ENCODE results near the gene CCND2.

CCND2 gene

DNA sequence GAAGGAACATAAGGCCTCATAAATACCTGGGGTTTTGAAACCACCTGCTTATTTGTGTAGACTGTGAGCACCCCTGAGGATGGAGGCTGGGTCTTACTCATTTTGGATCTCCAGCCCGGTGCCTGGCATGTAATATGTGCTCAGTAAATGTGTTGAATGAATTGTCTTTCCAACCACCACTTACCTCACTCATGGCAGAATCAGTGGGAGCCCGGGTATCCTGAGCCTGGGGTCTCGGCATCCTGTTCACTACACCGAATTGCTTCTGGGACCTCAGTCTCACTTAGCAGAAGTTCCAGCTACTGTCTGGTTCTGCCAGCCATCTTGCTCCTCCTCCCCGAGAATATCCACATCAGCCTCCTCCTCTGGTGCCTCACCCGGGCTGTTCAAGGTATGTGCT is 43.0 kb upstream of the CCND2 start:
- H3K4me3 ChIP-seq (ENCODE audit: low read depth, low read length) = no peak overlapping the region
- DNase-seq (ENCODE audit: low read depth) = no peak
- TF ChIP-seq POLR2A (IDR thresholded peaks at IDR 0.05; ENCODE audit: extremely low read depth, insufficient read length) (no peak), MYC (IDR thresholded peaks at IDR 0.05; ENCODE audit: low read depth, low read length) (no peak)
- TF ChIP-seq, protein P1, sequence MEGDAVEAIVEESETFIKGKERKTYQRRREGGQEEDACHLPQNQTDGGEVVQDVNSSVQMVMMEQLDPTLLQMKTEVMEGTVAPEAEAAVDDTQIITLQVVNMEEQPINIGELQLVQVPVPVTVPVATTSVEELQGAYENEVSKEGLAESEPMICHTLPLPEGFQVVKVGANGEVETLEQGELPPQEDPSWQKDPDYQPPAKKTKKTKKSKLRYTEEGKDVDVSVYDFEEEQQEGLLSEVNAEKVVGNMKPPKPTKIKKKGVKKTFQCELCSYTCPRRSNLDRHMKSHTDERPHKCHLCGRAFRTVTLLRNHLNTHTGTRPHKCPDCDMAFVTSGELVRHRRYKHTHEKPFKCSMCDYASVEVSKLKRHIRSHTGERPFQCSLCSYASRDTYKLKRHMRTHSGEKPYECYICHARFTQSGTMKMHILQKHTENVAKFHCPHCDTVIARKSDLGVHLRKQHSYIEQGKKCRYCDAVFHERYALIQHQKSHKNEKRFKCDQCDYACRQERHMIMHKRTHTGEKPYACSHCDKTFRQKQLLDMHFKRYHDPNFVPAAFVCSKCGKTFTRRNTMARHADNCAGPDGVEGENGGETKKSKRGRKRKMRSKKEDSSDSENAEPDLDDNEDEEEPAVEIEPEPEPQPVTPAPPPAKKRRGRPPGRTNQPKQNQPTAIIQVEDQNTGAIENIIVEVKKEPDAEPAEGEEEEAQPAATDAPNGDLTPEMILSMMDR (IDR thresholded peaks at IDR 0.05; ENCODE audit: low read depth, low read length) = no peak
- TF ChIP-seq, protein P2, sequence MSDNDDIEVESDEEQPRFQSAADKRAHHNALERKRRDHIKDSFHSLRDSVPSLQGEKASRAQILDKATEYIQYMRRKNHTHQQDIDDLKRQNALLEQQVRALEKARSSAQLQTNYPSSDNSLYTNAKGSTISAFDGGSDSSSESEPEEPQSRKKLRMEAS (IDR thresholded peaks at IDR 0.05; ENCODE audit: low read depth, low read length) = no peak

DNA sequence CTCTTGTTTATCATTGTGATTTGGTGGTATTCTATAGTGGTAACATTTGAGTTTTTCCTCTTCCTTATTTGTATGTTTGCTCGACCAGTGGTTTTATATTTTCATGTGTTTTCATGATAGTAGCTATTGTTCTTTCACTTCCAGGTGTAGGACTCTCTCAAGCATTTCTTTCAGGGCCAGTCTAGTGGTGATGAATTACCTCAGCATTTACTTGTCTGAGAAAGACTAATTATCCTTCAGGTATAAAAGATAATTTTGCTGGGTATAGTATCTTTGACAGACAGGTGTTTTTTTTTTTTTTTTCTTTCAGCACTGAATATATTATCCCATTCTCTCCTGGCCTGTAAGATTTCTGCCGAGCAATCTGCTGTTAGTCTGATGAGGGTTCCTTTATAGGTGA is 35.0 kb upstream of the CCND2 start:
- H3K4me3 ChIP-seq (ENCODE audit: low read depth, low read length) = no peak overlapping the region
- no peak for DNase-seq (ENCODE audit: low read depth)
- no peak for TF ChIP-seq POLR2A (IDR thresholded peaks at IDR 0.05; ENCODE audit: extremely low read depth, insufficient read length)

DNA sequence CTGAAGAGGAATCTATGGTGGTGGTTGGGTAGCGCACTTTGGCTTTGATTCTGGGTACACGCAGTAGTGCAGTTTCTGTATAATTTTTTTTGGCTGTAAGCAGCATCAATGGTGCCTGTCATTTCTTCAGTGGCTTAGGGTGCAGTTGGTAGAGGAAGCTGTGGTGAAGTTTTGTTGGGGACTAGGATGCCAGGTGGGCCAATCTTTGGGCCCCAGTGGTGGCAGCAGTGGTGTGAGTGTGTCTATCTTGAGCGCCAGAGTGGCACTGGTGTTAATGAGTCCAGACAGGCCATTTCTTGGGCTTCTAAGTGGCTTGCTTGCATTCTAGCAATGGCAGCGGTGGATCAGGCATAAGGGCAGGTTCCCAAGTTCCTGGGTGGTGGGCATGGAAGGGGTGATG is 33.8 kb upstream of the CCND2 start:
- DNase-seq (ENCODE audit: low read depth) = no peak

DNA sequence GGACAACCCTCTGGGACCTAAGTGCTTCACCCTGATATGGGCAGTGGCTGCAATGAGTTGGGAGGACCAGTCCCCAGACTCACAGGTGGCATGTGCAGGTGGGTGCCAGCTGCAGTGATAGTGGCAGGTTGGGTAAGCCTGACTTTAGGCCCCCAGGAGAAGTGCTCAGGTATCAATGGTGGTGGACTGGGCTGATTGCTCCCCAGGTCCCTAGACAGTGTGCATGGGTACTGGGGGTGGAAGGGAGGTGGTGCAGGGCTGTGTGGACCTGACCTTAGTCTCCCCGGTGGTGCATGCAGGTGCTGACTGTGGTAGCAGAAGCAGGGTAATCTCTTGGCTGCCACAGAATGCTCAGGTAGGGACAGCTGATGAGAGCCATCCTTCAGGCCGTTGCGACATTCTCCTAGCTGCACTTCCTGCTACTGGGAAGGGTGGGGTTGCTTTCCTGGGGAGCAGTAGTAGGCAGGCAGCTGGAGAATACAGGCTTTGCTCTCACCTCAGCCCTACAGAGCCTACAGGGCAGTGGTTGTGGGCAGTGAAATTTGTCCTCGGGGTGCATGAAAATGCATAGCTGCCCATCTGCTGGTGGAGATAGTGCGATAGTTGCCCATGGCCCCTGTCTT is 33.3 kb upstream of the CCND2 start:
- no peak overlapping the region for H3K4me3 ChIP-seq (ENCODE audit: low read depth, low read length)
- DNase-seq (ENCODE audit: low read depth) = peak; percentile 57
- TF ChIP-seq, protein P1 (IDR thresholded peaks at IDR 0.05; ENCODE audit: low read depth, low read length) = no peak
- TF ChIP-seq MYC (IDR thresholded peaks at IDR 0.05; ENCODE audit: low read depth, low read length) (no peak), POLR2A (IDR thresholded peaks at IDR 0.05; ENCODE audit: extremely low read depth, insufficient read length) (no peak)
- TF ChIP-seq, protein P2 (IDR thresholded peaks at IDR 0.05; ENCODE audit: low read depth, low read length) = no peak

More for the DNA sequence above, 33.8 kb upstream of the CCND2 start:
- TF ChIP-seq, protein P1 (IDR thresholded peaks at IDR 0.05; ENCODE audit: low read depth, low read length) = no peak
- TF ChIP-seq, protein P2 (IDR thresholded peaks at IDR 0.05; ENCODE audit: low read depth, low read length) = no peak
- TF ChIP-seq MYC (IDR thresholded peaks at IDR 0.05; ENCODE audit: low read depth, low read length) = no peak
- TF ChIP-seq POLR2A (IDR thresholded peaks at IDR 0.05; ENCODE audit: extremely low read depth, insufficient read length) = no peak
- H3K4me3 ChIP-seq (ENCODE audit: low read depth, low read length) = no peak overlapping the region

DNA sequence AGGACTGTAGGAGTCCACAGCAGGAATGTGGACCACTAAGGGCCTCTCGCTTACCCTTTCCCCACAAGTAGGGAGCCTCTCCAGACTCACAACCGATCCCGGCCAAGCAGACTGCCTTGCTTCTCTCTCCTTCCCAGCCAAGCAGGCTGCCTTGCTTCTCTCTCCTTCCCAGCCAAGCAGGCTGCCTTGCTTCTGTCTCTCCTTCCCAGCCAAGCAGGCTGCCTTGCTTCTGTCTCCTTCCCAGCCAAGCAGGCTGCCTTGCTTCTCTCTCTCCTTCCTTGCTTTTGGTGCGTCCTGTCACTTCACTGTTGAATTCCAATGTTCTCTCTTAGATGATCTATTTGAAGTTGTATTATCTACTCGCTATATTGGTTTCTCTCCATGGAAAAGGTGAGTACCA is 32.6 kb upstream of the CCND2 start:
- no peak for TF ChIP-seq POLR2A (IDR thresholded peaks at IDR 0.05; ENCODE audit: extremely low read depth, insufficient read length)
- TF ChIP-seq MYC (IDR thresholded peaks at IDR 0.05; ENCODE audit: low read depth, low read length) = no peak
- TF ChIP-seq, protein P2 (IDR thresholded peaks at IDR 0.05; ENCODE audit: low read depth, low read length) = no peak
- TF ChIP-seq, protein P1 (IDR thresholded peaks at IDR 0.05; ENCODE audit: low read depth, low read length) = no peak
- no peak overlapping the region for H3K4me3 ChIP-seq (ENCODE audit: low read depth, low read length)
- DNase-seq (ENCODE audit: low read depth) = no peak

DNA sequence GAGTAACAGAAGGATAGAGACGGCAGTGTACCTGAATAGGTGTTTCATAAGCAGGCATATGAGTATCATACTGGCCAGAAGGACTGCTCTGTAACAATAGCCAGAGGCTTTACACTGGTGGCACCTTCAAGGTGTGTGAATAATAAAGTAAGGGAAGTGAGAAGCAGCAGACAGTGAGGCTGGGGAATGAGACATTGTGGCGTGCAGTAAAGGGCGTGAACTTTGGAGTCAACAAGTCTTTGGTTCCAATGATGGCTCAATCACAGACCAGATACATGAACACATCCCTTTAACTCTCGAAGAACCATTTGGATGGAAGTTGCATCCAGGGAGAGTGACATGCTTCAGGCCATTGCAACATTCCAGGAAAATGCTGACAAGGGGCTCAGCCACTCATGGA is 32.0 kb upstream of the CCND2 start:
- H3K4me3 ChIP-seq (ENCODE audit: low read depth, low read length) = no peak overlapping the region
- TF ChIP-seq, protein P1 (IDR thresholded peaks at IDR 0.05; ENCODE audit: low read depth, low read length) = no peak
- TF ChIP-seq, protein P2 (IDR thresholded peaks at IDR 0.05; ENCODE audit: low read depth, low read length) = no peak
- TF ChIP-seq POLR2A (IDR thresholded peaks at IDR 0.05; ENCODE audit: extremely low read depth, insufficient read length) (no peak), MYC (IDR thresholded peaks at IDR 0.05; ENCODE audit: low read depth, low read length) (no peak)

More for the DNA sequence above, 32.0 kb upstream of the CCND2 start:
- DNase-seq (ENCODE audit: low read depth) = peak; percentile 51
